ENCODE data around the gene RNU5B-1.

DNA sequence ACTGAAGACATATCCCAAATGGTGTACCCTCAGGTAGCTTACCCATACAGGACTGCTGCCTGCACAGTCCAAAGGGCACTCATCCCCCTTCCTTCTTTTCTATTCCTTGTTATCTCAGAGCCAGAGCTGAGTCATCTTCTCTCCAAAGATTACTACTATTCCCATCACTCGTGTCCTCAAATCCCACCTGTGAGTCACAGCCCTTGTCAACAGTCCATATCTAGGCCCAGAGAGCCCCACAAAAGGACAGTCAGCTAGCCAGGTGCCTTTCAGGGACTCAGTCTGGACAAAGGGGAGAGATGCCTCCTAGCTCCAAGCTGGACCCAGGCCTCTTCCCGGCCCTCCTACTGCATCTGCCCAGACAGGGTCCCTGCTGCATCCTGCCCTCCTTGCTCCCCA lies 28.8 kb upstream of the RNU5B-1 start:
- TF ChIP-seq, protein P1, sequence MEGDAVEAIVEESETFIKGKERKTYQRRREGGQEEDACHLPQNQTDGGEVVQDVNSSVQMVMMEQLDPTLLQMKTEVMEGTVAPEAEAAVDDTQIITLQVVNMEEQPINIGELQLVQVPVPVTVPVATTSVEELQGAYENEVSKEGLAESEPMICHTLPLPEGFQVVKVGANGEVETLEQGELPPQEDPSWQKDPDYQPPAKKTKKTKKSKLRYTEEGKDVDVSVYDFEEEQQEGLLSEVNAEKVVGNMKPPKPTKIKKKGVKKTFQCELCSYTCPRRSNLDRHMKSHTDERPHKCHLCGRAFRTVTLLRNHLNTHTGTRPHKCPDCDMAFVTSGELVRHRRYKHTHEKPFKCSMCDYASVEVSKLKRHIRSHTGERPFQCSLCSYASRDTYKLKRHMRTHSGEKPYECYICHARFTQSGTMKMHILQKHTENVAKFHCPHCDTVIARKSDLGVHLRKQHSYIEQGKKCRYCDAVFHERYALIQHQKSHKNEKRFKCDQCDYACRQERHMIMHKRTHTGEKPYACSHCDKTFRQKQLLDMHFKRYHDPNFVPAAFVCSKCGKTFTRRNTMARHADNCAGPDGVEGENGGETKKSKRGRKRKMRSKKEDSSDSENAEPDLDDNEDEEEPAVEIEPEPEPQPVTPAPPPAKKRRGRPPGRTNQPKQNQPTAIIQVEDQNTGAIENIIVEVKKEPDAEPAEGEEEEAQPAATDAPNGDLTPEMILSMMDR (IDR thresholded peaks at IDR 0.05 in 8 of 11, conservative IDR thresholded peaks at IDR 0.05 in 3 of 11): no peak
- TF ChIP-seq POLR2A (IDR thresholded peaks at IDR 0.05) (no peak), POLR2AphosphoS5 (IDR thresholded peaks at IDR 0.05) (no peak)

Data from spleen (tissue), 7 donors.